SW480 (cell line): ENCODE measurements around the gene CD22.

ENCODE experiments used
- DNase-seq: peaks from one replicate; pipeline ENCODE4 v3.0.0-alpha.2; 2016; ENCODE audit warnings: low spot score

CD22 gene

DNA sequence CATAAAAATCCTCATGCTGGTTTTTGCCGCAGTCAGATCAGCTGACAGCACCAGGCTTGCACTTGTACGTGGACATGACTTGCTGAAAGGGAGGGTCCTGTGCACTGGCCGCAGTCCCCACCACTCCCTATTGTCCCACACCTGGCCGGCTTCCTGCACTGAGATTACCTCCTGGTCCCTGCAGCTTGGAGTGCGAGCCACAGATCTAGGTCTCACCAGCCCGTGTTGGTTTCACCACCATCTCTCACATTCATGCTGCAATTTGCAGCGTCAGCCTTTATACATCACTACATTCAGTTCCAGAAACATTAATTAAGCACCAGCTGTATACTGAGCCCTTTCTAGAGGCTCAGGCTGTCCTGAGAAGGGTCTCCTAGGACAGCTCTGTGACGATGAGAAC is 15.0 kb upstream of the CD22 start:
- no peak for DNase-seq

DNA sequence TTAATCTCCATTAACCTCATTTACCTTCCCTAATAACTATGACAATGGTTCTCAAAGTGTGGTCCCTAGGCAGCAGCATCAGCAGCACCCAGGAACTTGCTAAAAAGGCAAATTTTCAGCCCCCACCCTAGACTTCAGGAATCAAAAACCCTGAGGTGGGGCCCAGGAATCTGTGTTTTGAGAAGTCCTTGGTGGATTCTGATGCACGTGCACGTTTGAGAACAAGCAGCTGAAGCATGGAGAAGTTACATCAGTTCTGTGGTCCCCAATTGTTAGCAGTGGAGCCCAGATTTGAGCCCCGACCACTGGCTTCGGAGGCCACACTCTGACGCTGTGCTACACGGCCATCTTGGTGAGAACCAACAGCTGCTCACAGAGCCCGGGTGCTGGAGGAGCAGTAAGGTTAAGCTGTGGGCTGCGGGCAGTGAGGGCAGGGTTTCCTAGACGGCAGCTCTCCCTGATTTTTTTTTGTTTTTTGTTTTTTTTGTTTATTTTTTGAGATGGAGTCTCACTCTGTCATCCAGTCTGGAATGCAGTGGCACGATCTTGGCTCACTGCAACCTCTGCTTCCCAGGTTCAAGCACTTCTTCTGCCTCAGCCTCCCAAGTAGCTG is 14.0 kb upstream of the CD22 start:
- DNase-seq = no peak

DNA sequence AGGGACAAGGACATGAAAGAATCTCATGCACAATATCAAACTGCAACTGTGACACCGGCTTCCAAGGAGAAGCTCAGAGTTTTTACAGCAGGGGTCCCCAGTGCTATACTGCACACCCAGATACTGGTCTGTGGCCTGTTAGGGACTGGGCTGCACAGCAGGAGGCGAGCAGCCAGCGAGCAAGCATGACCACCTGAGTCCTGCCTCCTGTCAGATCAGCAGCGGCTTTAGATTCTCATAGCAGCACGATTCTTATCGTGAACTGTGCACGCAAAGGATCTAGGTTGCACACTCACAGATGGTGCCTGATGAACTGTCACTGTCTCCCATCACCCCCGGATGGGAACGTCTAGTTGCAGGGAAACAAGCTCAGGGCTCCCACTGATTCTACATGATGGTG is 13.1 kb upstream of the CD22 start:
- DNase-seq = no peak

DNA sequence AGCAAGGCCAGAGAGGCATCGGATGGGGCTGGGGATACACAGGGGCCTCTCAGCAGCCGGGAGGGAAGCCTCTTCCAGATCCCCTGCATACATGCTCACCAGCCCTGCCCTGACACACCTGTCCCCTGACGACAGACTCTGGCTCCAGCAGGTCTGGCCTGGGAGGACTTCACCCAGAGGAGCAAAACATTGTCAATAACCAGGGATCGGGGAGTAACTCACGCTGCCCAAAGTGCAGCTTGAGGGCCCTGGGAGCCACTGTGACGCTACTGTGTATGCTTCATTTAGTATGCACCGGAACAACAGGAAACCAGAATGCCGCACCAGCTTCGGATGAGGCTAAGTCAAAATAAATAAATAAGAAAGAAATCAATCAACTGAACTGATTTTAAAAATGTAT is 12.4 kb upstream of the CD22 start:
- no peak for DNase-seq

DNA sequence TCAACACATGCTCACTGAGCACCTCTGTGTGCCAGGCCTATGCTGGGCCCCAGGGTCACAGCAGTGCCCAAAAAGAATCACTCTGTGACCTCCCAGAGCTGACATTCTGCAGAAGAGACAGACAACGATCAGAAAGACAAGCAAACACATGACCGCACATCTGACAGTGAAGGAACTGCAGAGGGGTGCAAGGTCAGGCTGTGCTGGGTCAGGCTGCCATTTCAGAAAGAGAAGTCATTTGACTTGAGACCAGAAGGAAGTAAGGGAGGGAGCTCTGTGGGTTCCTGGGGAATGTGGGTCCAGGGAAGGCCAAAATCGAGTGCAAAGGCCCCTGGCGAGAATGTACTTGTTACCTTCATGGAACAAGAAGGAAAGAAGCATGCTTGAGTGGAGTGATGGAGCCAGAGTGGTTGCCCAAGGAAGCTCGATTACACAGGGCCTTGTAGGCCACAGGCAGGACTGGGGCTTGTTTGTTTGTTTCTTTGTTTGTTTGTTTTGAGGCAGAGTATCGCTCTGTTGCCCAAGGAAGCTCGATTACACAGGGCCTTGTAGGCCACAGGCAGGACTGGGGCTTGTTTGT is 11.4 kb upstream of the CD22 start:
- DNase-seq = no peak

DNA sequence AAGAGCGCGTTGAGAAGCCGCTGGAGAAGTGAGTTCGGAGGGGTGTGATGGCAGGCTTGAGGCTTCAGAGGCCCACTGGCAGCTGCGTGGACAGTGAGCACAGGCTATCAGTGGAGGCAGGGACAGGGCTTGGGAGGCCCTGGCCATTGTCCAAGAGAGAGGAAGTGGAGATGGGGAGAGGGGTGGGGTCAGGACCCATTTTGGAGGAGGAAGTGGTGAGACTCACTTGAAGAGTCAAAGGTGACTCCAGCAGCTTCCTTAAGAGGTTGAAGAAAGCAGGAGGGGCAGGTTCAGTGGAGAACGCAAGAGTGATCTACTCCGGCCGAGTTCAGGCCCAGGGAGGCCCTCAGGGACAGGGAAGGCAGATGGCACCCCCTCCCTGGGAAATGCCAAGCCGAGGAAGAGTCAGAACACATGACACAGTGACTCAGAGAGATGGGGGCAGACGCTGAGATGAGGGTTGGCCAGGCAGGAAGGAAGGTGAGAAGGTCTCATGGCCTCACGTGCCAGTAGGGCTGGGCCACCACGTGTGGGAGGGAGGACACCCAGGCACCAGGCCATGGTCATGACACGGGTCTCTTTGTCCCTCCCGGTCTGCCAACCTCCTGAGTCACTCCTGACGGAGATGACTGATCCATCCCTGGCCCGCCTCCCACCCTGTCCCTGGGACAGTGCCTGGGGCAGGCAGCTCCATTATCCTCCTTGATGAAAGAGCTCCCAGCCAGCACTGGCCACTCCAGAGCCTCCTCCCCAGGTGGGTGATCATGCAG is 10.1 kb upstream of the CD22 start:
- DNase-seq = peak; percentile 99

DNA sequence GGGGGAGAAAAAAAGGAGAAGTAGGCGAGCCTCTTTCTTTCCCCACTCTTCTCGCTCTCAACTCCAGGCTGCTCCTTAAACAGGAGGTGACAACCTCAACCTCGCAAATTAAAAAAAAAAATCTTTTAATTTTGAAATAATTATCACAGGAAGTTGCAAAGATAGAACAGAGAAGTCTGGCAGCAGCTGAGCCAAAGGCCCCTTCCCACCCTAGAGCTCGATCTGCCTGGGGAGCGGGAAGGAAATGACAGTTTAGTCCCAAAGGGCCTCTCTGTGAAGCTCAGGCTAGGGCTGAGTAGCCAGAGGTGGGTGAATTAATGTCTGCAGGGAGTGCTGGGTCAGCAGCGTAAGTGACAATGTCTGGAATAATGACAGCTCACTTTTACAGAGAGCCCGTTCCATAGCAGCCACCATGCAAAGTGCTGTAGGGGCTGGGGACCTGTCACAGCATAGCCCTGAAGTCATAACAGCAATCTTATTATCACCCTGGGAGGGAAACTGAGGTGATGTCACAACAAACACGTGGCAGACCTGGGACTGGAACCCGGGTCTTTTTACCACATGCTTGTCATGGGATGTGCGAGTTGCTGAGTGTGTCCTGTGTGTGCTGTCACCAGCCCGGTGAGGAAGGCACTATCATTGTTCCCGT is 8.8 kb upstream of the CD22 start:
- DNase-seq = no peak

DNA sequence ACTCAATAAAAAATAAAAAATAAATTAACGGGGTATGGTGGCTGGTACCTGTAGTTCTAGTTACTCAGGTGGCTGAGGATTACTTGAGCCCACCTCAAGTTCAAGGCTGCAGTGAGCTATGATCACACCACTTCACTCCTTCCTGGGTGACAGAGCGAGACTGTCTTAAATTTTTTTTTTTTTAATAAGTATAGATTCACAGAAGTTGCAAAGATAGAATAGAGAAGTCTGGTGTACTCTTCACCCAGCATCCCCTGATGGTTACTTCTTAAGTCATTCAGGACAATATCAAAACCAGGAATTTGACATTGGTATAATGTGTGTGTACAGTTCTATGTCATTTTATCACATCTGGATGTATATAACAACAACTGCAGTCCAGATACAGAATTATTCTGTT is 7.7 kb upstream of the CD22 start:
- DNase-seq = no peak

DNA sequence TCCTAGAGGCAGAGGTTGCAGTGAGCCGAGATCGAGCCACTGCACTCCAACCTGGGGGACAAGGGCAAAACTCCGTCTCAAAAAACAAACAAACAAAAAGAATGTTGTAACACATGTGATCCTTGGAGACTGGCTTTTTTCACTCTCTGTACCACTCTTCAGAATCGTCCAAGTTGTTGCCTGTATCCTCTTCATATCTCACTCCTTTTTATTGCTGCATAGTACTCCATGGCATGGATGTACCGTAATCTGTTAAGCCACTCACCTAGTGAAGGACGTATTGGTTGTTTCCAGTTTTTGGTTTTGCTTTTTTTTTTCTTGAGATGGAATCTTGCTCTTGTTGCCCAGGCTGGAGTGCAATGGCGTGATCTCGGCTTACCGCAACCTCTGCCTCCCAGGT is 7.0 kb upstream of the CD22 start:
- no peak for DNase-seq

DNA sequence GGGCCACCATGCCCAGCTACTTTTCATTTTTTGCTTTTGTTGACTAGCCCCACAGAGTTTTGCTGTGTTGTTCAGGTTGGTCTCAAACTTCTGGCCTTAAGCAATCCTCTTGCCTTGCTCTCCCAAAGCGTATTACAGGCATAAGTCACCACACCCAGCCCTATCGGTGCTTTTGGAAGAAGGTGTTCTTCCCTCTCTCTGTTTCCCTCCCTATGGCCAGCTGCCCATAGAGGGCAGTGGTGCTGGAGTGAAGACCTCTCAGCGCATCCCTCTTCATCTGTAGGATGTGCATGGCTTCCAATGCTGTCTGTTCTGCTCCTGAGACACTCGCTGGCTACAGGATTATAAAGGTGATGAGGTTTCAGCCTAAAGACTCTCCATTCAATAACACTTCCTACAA is 1.3 kb upstream of the CD22 start:
- DNase-seq = no peak

DNA sequence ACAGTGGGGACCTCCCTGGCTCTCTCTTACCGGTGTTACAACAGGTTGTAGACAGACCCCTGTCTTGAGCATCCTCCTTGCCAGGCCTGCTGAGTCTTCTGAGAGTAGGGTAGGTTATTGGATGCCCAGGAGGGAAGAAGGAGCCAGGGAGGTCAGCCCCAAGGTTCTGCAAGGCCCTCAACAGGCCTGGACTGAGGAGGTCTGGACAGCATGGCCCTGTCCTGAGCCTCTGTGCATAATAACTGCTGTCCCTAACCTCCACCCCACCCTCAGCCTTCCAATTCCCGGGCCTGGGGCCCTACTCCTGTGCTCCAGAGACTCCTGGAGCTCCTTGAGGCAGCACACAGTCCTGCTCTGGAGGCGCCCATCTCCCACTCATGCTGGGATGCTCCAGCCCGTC is 336 bp downstream of the CD22 start:
- no peak for DNase-seq

DNA sequence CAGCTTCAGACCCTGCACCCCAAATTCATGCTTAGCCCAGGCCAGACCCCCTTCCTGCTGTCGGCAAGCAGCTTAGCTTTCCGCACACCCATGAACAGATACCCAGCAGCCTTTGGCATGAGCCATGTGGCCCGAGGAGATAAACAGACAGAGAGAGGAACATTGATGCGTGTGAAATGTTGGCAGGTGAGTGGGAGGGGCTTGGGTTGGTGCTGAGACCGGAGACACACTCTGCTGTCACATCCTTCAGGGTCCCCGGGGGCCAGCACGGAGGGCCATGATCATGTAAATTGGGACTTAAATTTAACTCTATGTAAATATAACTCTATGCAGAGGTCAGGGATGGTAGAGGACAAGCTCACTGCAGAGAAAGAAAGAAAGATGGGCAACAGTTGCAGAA is 1.5 kb downstream of the CD22 start:
- no peak for DNase-seq

DNA sequence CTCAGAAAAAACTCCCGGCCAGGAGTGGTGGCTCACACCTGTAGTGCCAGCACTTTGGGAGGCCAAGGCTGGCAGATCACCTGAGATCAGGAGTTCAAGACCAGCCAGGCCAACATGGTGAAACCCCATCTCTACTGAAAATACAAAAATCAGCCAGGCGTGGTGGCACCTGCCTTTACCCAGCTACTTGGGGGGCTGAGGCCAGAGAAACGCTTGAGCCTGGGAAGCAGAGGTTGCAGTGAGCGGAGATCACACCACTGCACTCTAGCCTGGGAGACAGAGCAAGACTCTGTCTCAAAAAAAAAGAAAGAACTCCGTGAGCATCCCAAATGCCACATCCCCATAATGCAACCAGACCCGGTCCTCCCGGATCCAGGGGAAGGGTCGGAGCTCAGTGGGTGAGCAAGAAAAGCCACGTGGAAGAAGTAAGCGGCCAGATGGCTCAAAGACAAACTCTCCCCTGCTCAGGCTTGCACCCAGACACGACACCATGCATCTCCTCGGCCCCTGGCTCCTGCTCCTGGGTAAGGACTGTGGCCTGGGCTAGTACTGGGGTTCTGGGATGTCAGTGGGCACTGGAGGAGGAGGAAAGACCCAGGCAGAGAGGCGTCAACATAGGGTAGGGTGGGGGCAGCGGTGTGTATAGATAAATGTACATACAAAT is 2.7 kb downstream of the CD22 start:
- no peak for DNase-seq

DNA sequence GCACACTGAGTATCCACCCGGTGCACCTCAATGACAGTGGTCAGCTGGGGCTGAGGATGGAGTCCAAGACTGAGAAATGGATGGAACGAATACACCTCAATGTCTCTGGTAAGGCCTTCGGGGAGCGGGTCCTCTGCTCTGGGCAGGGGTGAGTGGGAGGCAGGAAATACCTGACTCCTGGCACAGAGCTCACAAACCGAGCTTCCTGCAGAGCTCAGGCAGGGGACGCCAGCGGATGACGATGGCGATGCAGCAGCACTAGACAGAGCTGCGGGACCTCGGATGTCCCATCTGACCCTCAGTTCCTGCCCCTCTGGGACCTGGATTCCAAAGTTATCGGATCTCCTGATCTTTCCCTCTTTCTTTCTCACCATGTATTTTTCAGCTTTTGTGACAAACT is 3.8 kb downstream of the CD22 start:
- no peak for DNase-seq

DNA sequence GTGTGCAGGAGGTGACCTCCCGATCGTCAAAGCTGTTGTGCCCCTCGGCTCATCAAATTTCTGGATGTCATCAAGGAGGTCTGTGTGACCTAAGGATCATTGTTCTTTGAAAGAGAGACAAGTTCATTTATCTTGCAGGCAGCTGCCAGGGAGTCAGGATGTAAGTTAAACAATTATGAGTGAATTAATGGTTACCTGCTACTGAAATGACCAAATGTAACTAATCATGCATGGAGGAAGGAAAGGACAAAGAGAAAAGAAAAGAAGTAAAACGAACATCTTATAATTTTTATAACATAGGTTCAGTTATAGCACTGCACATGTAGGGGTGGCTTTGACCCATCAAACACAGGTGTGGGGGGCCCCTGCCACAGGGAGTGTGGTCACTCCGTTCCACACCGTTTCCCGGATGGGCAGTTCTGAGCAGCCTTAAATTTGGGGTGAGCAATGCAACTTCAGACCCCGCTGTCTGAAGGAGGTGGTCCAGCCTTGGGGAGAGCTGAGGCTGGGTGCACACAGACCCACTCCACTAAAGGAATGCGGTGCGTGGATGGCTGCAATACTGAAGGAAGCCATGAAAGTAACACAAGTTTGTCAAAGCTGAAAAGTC is 5.3 kb downstream of the CD22 start:
- no peak for DNase-seq

DNA sequence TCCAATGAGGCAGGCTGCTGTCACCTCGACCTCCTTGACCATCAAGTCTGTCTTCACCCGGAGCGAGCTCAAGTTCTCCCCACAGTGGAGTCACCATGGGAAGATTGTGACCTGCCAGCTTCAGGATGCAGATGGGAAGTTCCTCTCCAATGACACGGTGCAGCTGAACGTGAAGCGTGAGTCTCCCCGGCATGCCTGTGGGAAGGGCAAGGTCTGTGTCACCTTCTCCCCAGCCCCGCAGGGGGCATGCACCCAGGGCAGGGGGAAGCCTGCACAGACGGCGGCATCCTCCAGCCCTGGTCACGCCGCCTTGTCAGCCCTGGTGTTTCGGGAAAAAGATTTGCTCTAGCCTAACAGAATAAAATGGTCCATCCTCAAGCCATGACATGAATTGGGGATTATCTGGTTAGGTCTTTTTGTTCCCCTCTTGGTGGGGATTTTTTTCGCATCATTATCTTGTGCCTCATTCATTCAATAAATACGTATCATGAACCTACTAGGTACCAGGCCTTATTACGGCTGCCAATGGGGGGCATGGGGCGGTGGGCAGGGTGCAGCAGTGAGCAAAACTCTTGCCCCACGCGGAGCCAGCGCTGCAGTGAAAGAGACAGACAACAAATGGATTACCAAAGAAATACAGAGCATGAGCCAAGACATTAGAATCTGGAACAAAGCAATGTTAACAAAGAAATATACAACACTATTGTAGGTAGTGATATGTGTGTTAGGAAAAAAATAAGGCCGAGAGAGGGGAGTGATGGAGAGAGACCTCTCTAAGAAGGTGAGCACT is 7.4 kb downstream of the CD22 start:
- DNase-seq = no peak

DNA sequence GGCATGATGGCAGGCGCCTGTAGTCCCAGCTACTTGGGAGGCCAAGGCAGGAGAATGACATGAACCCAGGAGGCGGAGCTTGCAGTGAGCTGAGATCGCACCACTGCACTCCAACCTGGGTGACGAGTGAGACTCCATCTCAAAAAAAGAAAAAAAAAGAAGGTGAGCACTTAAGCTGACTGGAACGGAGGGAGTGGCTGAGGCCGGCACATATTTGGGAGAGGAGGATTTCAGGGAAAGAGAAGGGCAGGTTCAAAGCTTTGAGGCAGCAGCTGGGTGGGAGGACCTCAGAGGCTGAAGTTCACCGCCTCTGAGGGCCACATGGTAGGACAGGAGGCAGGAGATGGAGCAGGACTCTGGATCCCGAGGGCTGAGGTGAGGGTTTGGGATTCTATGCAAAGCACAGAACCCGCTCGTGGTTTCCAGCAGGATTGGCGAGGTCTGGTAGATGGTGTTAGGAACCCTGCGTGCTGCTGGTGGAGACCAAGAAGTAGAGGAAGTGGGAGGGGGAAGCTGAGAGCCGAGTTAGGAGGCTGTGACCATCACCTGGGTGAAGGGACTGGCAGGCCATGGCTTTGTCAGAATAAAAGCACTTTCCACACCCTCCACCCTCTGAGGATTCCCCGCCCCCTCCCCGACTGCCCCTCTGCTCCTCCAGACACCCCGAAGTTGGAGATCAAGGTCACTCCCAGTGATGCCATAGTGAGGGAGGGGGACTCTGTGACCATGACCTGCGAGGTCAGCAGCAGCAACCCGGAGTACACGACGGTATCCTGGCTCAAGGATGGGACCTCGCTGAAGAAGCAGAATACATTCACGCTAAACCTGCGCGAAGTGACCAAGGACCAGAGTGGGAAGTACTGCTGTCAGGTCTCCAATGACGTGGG is 8.4 kb downstream of the CD22 start:
- DNase-seq = no peak

DNA sequence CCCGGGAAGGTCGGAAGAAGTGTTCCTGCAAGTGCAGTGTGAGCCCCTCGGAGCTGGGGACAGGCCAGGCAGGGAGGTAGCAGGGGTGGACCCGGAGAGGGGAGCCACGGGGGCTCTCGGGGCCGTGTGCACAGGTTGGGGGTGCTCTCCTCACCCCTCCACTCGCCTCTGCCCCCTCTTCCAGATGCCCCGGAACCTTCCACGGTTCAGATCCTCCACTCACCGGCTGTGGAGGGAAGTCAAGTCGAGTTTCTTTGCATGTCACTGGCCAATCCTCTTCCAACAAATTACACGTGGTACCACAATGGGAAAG is 9.0 kb downstream of the CD22 start:
- DNase-seq = no peak

DNA sequence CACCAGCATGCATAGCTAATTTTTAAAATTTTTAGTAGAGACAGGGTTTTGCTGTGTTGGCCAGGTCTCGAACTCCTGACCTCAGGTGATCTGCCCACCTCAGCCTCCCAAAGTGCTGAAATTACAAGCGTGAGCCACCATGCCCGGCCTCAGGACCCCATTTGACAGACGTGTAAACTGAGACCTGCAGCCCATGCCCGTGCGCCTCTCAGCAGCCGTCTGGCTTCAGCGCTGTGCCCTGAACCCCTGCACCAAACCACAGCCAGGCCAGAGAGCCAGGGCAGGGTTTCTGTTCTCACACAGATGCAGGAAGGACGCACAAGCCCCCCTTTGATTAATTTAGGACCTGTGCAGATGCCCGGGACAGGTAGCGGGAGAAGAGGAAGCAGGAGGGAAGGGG is 11.4 kb downstream of the CD22 start:
- DNase-seq = no peak

DNA sequence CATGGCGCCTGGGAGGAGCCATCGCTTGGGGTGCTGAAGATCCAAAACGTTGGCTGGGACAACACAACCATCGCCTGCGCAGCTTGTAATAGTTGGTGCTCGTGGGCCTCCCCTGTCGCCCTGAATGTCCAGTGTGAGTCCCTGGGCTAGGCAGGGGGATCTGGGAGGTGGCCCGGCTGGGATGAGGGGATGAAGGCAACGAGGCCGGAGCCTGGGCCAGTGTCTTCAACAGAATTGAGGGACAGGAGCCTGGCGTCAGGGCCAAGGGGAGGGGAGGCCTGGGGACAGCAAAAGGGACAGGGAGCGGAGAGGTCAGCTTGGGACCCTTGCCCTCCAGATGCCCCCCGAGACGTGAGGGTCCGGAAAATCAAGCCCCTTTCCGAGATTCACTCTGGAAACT is 12.0 kb downstream of the CD22 start:
- DNase-seq = no peak
